Stimulated activated naive CD8-positive, alpha-beta T cell treated with anti-CD3 and anti-CD28 coated beads, Interleukin-15, Interleukin-2, amounts not matched to agents 100 ng/mL and 50 ng/mL, for 24 hours (primary cell): ENCODE measurements around the gene TEX38.
"Not testable (repeated sequence)": the region's sequence is repeated elsewhere in the genome, so short reads cannot be mapped to it uniquely, and the experiment has no call there.

Experiments used
- H3K27ac Mint-ChIP-seq: one replicate; pipeline ENCODE4 v1.8.0; 2021; ENCODE audit warnings: mild to moderate bottlenecking, mixed read lengths
- H3K27me3 Mint-ChIP-seq: one replicate; pipeline ENCODE4 v1.8.0; 2021; ENCODE audit warnings: mixed read lengths
- H3K36me3 Mint-ChIP-seq: one replicate; pipeline ENCODE4 v1.8.0; 2021; ENCODE audit warnings: low read depth, mixed read lengths
- H3K4me1 Mint-ChIP-seq: one replicate; pipeline ENCODE4 v1.8.0; 2021; ENCODE audit warnings: low read depth, mixed read lengths
- H3K4me3 Mint-ChIP-seq: one replicate; pipeline ENCODE4 v1.8.0; 2021; ENCODE audit warnings: mild to moderate bottlenecking, mixed read lengths
- H3K9me3 Mint-ChIP-seq: one replicate; pipeline ENCODE4 v1.8.0; 2021; ENCODE audit warnings: mixed read lengths

TEX38 gene

GRCh38 chr1:46649764-46650163 lies 21.9 kb upstream of the TEX38 start:
- peaks cover 62% of the 10 kb centered on the region for H3K36me3 Mint-ChIP-seq
- H3K27ac Mint-ChIP-seq: no peak overlapping the region
- no peak overlapping the region for H3K4me3 Mint-ChIP-seq
- peaks cover 26% of the 10 kb centered on the region for H3K4me1 Mint-ChIP-seq
- H3K9me3 Mint-ChIP-seq: peaks cover 6% of the 10 kb centered on the region
- H3K27me3 Mint-ChIP-seq: no peaks in the 10 kb centered on the region

GRCh38 chr1:46650491-46650890 lies 21.2 kb upstream of the TEX38 start:
- H3K27me3 Mint-ChIP-seq: no peaks in the 10 kb centered on the region
- peaks cover 10% of the 10 kb centered on the region for H3K9me3 Mint-ChIP-seq
- peaks cover 65% of the 10 kb centered on the region for H3K36me3 Mint-ChIP-seq
- peaks cover 26% of the 10 kb centered on the region for H3K4me1 Mint-ChIP-seq
- H3K4me3 Mint-ChIP-seq: no peak overlapping the region
- H3K27ac Mint-ChIP-seq: no peak overlapping the region

DNA sequence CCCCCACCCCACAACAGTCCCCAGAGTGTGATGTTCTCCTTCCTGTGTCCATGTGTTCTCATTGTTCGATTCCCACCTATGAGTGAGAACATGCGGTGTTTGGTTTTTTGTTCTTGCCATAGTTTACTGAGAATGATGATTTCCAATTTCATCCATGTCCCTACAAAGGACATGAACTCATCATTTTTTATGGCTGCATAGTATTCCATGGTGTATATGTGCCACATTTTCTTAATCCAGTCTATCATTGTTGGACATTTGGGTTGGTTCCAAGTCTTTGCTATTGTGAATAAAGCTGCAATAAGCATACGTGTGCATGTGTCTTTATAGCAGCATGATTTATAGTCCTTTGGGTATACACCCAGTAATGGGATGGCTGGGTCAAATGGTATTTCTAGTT lies 20.5 kb upstream of the TEX38 start:
- not testable (repeated sequence) for H3K9me3 Mint-ChIP-seq, H3K27me3 Mint-ChIP-seq, H3K27ac Mint-ChIP-seq, H3K4me3 Mint-ChIP-seq
- Mint-ChIP-seq H3K4me1 (peaks cover 26% of the 10 kb centered on the region), H3K36me3 (peaks cover 72% of the 10 kb centered on the region)

DNA sequence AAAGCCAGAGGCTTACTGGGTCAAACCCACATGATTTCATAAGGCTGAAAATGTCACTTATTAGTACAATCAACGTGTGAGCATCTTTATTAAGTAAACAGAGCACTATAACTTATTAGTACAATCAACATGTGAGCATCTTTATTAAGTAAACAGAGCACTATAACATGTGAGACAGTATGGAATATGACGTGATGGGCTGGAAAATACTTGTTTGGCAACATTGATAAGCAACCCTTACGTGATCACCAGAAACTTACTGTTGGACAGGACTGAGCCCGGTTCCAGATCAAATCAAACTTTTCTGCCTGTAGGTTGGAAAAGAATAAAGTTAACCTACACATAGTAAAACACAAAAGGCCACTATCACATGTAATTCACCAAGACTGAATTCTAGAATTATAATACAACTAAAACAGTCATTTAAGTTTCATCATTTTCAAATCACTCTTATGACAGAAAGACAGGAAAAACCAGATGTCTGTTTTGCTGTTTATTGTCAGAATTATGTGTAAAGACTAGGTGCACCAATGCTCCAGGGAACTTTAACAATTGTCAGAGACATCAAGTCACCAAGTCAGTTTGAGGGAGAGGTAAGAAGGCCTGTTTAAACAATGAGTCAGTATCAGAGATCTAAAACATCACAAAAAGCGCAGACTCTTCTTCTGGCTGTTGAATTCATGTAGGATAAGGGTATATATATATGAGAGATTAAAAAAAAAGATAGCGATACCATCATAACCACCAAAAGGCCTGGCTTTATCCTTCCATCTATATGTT lies 19.1 kb upstream of the TEX38 start:
- Mint-ChIP-seq H3K4me3 (no peak overlapping the region), H3K4me1 (peaks cover 17% of the 10 kb centered on the region), H3K27ac (peak overlapping the region; percentile 54), H3K27me3 (no peaks in the 10 kb centered on the region), H3K36me3 (peaks cover 70% of the 10 kb centered on the region), H3K9me3 (peaks cover 10% of the 10 kb centered on the region)

GRCh38 chr1:46653405-46653958 lies 18.2 kb upstream of the TEX38 start:
- Mint-ChIP-seq H3K4me3 (no peak overlapping the region), H3K4me1 (peaks cover 17% of the 10 kb centered on the region), H3K27ac (peak overlapping the region; percentile 54), H3K27me3 (no peaks in the 10 kb centered on the region), H3K36me3 (peaks cover 73% of the 10 kb centered on the region), H3K9me3 (peaks cover 10% of the 10 kb centered on the region)

DNA sequence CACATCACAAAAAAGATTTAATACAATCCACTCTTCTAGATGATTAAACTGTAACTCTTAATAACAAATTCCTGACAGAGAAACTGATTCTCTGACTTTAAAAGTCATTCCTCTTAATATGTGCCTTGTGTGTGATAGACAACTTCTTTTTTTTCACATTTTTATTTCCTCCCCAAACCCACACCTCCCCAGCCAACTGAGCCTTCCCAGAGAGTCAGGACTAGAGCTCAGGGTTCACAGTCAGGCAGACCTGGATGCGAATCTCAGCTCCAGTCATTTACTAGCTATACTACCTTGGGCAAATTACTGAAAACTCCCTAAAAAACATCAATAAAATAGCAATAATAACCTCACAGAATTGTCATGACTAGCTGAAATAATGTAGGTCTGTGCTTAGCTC lies 17.6 kb upstream of the TEX38 start:
- peaks cover 17% of the 10 kb centered on the region for H3K4me1 Mint-ChIP-seq
- peaks cover 10% of the 10 kb centered on the region for H3K9me3 Mint-ChIP-seq
- H3K4me3 Mint-ChIP-seq: no peak overlapping the region
- H3K36me3 Mint-ChIP-seq: peaks cover 73% of the 10 kb centered on the region
- peak overlapping the region; percentile 54 for H3K27ac Mint-ChIP-seq
- H3K27me3 Mint-ChIP-seq: no peaks in the 10 kb centered on the region

GRCh38 chr1:46654698-46655097 lies 17.0 kb upstream of the TEX38 start:
- not testable (repeated sequence) for H3K4me3 Mint-ChIP-seq, H3K9me3 Mint-ChIP-seq, H3K27me3 Mint-ChIP-seq, H3K27ac Mint-ChIP-seq
- H3K4me1 Mint-ChIP-seq: peaks cover 17% of the 10 kb centered on the region
- H3K36me3 Mint-ChIP-seq: peaks cover 67% of the 10 kb centered on the region

DNA sequence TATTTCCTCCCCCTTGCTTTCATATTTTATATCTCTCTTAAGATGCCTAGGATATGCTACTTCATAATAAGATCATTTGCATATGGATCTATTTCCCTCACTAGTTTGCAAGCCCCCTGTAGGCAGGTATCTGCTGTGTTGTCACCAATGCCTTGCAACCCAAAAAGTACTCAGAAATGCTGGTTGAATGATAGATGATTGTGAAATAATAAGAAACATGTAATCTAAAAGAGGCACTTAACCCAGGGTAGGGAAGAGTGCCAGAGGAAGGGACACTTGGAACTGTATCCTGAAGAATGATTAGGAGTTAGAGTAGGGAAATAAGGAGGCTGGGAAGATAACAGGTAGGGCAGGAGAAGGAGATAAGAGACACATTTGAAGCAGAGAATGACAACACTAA lies 15.8 kb upstream of the TEX38 start:
- H3K27ac Mint-ChIP-seq: no peak overlapping the region
- H3K36me3 Mint-ChIP-seq: peaks cover 55% of the 10 kb centered on the region
- H3K27me3 Mint-ChIP-seq: no peaks in the 10 kb centered on the region
- peaks cover 6% of the 10 kb centered on the region for H3K9me3 Mint-ChIP-seq
- H3K4me1 Mint-ChIP-seq: peaks cover 25% of the 10 kb centered on the region
- no peak overlapping the region for H3K4me3 Mint-ChIP-seq

- Mint-ChIP-seq H3K27ac (no peak overlapping the region), H3K4me1 (peaks cover 25% of the 10 kb centered on the region), H3K27me3 (no peaks in the 10 kb centered on the region), H3K4me3 (no peak overlapping the region), H3K9me3 (peaks cover 6% of the 10 kb centered on the region), H3K36me3 (peaks cover 55% of the 10 kb centered on the region)
Measured at GRCh38 chr1:46656643-46657042, 15.0 kb upstream of the TEX38 start.

DNA sequence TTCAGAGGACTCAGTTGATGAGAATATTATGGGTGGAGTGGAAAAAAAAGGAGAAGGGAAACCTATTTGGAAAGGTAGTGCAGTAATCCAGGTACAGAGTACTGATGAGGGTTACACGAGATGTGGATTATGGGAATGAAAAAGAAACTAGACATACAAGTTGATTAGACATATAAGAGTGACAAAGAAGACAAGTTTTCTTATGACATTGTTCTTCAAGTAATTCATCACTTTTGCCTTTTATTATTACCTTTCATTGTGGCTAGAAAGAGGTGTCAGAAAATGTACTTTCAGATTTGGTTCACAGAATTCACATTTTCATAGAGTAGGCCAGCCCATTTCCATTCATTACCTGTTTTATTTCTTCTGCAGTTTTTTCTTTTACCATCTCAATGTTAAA lies 13.9 kb upstream of the TEX38 start:
- Mint-ChIP-seq H3K4me3 (no peak overlapping the region), H3K9me3 (peaks cover 6% of the 10 kb centered on the region), H3K27me3 (no peaks in the 10 kb centered on the region), H3K36me3 (peaks cover 45% of the 10 kb centered on the region), H3K27ac (no peak overlapping the region), H3K4me1 (peaks cover 22% of the 10 kb centered on the region)

DNA sequence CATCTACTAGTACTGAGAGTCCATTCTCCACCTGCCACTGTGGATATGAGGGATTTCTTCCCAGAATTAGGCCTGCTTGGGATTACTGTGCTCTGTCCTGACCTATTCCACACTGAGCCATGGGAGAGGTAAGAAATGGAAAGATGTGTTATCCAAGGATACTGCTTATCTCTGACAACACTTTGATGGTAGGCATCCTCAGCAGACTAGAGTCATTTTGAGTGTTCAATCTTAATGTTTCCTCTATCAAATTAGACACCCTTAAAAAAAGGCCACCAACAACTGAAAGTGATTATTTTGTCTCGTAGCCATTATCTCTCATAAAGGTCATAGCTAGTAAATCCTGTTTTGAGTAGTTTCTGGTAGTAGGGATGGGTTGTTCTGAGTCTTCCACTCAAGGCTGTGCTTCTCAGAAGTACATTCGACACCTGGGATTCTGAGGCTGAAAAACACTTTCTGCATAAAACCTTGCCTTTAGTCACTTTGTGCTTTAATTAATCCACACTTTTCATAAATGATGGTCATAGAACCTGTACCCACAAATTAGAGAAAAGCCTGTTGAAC lies 12.3 kb upstream of the TEX38 start:
- H3K36me3 Mint-ChIP-seq: peaks cover 43% of the 10 kb centered on the region
- no peak overlapping the region for H3K4me3 Mint-ChIP-seq
- H3K4me1 Mint-ChIP-seq: peaks cover 8% of the 10 kb centered on the region
- H3K9me3 Mint-ChIP-seq: peaks cover 6% of the 10 kb centered on the region
- H3K27me3 Mint-ChIP-seq: no peaks in the 10 kb centered on the region
- H3K27ac Mint-ChIP-seq: no peak overlapping the region

GRCh38 chr1:46660116-46660515 lies 11.5 kb upstream of the TEX38 start:
- not testable (repeated sequence) for H3K4me1 Mint-ChIP-seq, H3K4me3 Mint-ChIP-seq, H3K9me3 Mint-ChIP-seq, H3K27ac Mint-ChIP-seq, H3K27me3 Mint-ChIP-seq
- H3K36me3 Mint-ChIP-seq: peaks cover 43% of the 10 kb centered on the region

GRCh38 chr1:46662919-46663318 lies 8.7 kb upstream of the TEX38 start:
- peaks cover 24% of the 10 kb centered on the region for H3K4me1 Mint-ChIP-seq
- H3K27ac Mint-ChIP-seq, H3K9me3 Mint-ChIP-seq, H3K4me3 Mint-ChIP-seq, H3K27me3 Mint-ChIP-seq: not testable (repeated sequence)
- peaks cover 21% of the 10 kb centered on the region for H3K36me3 Mint-ChIP-seq

GRCh38 chr1:46665983-46666382 lies 5.7 kb upstream of the TEX38 start:
- no peaks in the 10 kb centered on the region for H3K27me3 Mint-ChIP-seq
- H3K4me1 Mint-ChIP-seq: peaks cover 16% of the 10 kb centered on the region
- no peaks in the 10 kb centered on the region for H3K9me3 Mint-ChIP-seq
- H3K27ac Mint-ChIP-seq: no peak overlapping the region
- no peak overlapping the region for H3K4me3 Mint-ChIP-seq
- H3K36me3 Mint-ChIP-seq: peaks cover 20% of the 10 kb centered on the region

DNA sequence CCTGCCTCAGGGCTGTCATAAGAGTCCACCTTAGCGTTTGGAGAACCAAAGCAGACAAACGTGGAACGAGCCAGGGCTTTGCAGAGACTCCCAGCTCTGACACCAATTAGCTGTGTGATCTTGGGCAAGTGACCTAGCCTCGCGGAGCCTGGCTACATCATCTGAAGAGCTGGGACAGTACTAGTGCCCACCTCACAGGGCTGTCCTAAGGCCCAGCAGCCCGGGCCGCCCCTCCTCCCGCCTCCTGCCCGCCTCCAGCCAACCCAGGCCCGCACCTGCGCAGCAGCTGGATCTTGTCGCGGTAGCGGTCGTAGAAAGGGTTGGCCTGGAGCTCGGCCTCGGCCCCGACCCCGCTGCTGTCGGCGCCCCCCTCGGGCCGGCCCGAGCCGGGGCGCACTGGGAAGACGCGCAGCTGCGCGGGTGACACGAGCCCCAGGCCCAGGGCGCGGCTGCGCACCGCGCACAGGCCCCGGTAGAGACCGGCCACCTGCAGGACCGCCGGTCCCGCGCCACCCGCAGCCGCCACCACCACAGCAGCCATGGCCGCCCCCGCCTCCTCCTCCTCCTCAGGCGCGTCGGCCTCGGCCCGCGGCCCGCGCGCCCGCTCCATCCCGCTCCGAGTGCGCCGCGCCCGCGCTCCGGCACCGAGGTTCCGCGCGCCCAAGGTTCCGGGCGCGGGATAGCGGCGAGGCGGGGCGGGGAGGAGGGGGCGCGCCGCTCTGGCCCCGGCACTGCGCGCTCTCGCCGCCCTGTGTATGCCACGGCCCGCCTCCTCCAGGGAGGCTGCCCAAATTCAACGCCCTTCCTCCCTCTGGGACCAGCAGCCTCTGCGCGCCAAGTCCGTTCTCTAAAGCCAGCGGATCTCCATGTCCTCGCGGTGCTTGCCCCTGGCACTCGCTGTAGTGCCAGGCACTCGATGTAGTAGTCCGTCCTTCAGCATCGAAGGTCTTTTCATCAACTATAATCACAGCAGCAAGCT lies 3.6 kb upstream of the TEX38 start, which contains the start of gene ATPAF1:
TSS of gene ATPAF1 (minus strand) at position 583 of the 979 bp plus-strand sequence. CDS start at position 541, 42 bp downstream.
- Mint-ChIP-seq H3K36me3 (peaks cover 16% of the 10 kb centered on the region), H3K4me1 (peaks cover 16% of the 10 kb centered on the region), H3K27me3 (no peaks in the 10 kb centered on the region), H3K4me3 (peak within 1 kb of the TSS; percentile 84), H3K27ac (peak within 1 kb of the TSS; percentile 15), H3K9me3 (no peaks in the 10 kb centered on the region)
